NB4 (cell line): ENCODE results near the gene INTS3.
A peak's percentile ranks its signal among the peaks of the same experiment; 100 is the strongest.

Experiments
- DNase-seq: peaks from one replicate; pipeline ENCODE4 v3.0.0; 2010; ENCODE audit warnings: low read depth
- H3K4me3 ChIP-seq: one replicate; pipeline ENCODE4 v1.5.1; 2011; ENCODE audit warnings: mild to moderate bottlenecking, low read depth, low read length, moderate library complexity
- CTCF ChIP-seq: IDR thresholded peaks from one replicate; pipeline ENCODE4 v1.5.1; 2012; ENCODE audit warnings: low read depth, low read length
- MAX ChIP-seq: IDR thresholded peaks from 2 replicates; pipeline ENCODE4 v1.6.1; 2011; ENCODE audit warnings: low read depth, low read length
- MYC ChIP-seq: IDR thresholded peaks from 2 replicates; pipeline ENCODE4 v1.6.1; 2011; ENCODE audit warnings: low read depth, low read length
- POLR2A ChIP-seq: IDR thresholded peaks from 2 replicates; pipeline ENCODE4 v1.6.1; 2011; ENCODE audit warnings: mild to moderate bottlenecking; ENCODE audit not compliant: insufficient read length; ENCODE audit errors: extremely low read depth

The INTS3 gene

DNA sequence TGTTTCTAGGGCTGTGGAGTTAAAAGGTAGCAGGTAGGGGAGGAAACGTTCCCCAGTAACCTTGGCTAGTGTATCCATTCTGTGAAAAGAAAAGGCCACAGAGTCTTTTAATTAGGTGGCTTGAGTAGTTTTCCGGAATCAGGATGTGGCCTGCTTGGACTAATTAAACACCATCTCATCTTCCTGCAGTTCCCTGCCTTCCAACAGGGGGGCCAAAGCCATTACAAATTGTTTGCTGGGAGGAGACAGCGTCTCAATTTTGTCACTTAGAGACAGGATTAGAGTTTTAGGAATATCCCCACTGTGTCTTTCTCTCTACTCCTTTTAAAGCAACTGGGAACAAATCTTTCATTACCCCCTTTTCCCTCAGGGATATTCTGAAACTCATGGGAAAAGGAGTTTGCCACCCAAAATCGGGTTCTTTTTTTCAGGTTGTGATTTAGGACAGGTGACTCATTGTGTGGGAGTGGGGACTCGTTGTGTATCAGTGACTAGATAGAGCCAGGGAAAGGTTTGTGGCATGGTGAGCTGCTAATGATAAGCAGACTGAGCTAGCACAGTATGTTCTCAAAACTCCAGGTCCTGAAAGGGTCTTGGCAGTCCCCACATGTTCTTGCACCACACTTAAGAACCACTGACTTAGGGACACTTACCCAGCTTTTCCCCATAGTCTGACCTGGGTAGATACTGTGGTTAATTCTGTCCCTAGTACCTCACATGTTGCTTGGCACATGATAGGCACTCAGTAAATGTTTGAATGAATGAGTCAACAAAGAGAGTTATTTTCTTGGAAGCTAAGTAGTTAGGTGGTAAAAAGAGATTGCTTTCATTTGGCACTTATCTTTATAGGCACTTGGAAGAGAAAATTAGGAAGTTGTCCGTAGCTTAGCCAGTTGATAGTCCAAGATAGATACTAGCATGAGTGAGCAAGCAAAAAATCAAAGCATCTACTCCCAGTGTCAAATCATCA is 22.5 kb downstream of the INTS3 start:
- no peak for DNase-seq
- TF ChIP-seq CTCF (peak; percentile 10), MYC (no peak)

DNA sequence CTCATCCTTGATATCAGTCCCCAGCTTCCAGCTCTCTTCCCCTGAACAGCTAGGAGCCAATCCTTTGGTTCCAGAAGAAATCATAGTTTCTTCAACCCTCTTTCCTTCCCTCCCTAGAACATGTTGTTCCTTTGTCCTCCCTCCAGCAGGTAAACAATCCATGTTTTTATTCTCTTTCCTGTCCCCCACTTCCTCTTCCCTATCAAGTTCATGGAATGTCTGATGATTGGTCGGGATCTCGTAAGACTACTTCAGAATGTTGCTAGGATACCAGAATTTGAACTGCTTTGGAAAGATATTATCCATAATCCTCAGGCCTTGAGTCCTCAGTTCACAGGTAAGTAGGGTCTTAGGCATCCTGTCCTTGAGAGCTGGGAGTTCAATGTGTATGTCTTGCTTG is 24.2 kb downstream of the INTS3 start:
- no peak overlapping the region for H3K4me3 ChIP-seq
- TF ChIP-seq POLR2A: no peak
- no peak for TF ChIP-seq MYC
- no peak for TF ChIP-seq MAX
- TF ChIP-seq CTCF: no peak
- no peak for DNase-seq

More for the DNA sequence above, 22.5 kb downstream of the INTS3 start:
- no peak overlapping the region for H3K4me3 ChIP-seq

- no peak for DNase-seq
- TF ChIP-seq POLR2A (no peak), MAX (no peak), CTCF (no peak), MYC (no peak)
- no peak overlapping the region for H3K4me3 ChIP-seq
Observed at GRCh38 chr1:153752571-153753195, 24.8 kb downstream of the INTS3 start.

DNA sequence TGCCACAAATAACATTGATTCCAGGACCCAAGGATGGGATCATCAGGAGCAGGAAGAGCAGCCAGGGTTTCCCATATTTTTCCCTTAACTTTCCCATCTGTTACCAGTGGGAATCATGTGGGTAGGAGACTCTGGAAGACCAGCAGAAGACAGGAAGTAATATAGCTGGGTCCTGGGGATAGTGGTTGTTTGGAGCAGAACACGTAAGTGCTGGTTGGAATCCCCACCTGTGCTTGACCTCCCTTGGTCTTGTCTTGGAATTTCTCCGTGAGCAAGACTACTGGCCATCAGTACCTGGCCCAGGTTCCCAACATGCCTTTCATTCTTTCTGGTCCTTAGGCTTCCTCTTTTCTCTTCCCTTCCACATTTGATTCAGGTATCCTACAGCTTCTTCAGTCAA is 26.4 kb downstream of the INTS3 start:
- no peak overlapping the region for H3K4me3 ChIP-seq
- DNase-seq: no peak
- TF ChIP-seq MYC: no peak
- TF ChIP-seq POLR2A: no peak
- TF ChIP-seq CTCF: no peak
- no peak for TF ChIP-seq MAX

DNA sequence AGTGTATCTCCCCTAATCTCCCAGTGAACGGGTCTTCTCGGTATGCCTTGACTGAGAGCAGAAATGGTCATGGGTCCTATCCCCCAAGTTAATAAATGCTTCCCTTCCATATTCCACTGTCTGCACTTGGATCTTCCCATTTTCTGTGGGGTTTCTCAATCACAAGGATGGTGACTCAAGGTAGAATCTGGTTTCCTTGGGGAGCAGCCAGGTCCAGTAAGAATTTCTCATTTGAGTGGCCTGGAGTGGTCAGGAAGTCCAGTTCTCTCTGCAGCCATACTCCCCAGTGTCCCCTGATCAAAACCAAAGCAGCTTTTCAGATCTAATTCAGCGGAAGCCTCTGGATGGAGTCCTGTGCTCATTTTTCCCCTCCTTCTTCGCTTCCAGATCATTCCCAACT is 32.6 kb downstream of the INTS3 start:
- TF ChIP-seq MAX (no peak), CTCF (no peak), MYC (no peak), POLR2A (no peak)
- DNase-seq: no peak

More for the DNA sequence above, 32.6 kb downstream of the INTS3 start:
- H3K4me3 ChIP-seq: no peak overlapping the region
